Right lobe of liver (tissue), 4 donors: ENCODE measurements around the gene SPRED2.

Experiments
- POLR2A ChIP-seq: fragments of 450-650 bp; IDR thresholded peaks from one replicate; pipeline ENCODE4 v1.6.1; 2017; ENCODE audit warnings: antibody characterized with exemption, mild to moderate bottlenecking
- TF ChIP-seq, protein P1 (sequence below), 4 donors: fragments of 200-600 bp in 3 of 4; fragments of 450-650 bp in 1 of 4; IDR thresholded peaks; one replicate each; pipeline versions ENCODE4 v1.5.1 to v1.8.0; 2016 to 2022; ENCODE audit warnings: antibody characterized with exemption in 4 of 4, mild to moderate bottlenecking in 2 of 4
- donor health status: DM: no; HTN: no; CAD: no.
- donor health status: DM: no; HTN: no; CAD: no.
- donor health status: DM: no; HTN: yes; CAD: no.

GRCh38 chr2:65279756-65280155 lies 152.6 kb downstream of the SPRED2 start:
- no peak for TF ChIP-seq POLR2A
- TF ChIP-seq, protein P1, sequence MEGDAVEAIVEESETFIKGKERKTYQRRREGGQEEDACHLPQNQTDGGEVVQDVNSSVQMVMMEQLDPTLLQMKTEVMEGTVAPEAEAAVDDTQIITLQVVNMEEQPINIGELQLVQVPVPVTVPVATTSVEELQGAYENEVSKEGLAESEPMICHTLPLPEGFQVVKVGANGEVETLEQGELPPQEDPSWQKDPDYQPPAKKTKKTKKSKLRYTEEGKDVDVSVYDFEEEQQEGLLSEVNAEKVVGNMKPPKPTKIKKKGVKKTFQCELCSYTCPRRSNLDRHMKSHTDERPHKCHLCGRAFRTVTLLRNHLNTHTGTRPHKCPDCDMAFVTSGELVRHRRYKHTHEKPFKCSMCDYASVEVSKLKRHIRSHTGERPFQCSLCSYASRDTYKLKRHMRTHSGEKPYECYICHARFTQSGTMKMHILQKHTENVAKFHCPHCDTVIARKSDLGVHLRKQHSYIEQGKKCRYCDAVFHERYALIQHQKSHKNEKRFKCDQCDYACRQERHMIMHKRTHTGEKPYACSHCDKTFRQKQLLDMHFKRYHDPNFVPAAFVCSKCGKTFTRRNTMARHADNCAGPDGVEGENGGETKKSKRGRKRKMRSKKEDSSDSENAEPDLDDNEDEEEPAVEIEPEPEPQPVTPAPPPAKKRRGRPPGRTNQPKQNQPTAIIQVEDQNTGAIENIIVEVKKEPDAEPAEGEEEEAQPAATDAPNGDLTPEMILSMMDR (IDR thresholded peaks at IDR 0.05) = no peak
